IMR-90 (cell line): Measurements from ENCODE around the gene ACOXL. TPM values are rescaled to one million over a fixed set of nuclear protein-coding genes. Genes with fewer than 3 reads are reported as not detected.

Source experiments
- ATAC-seq: fragments of 200-7000 bp; cut with Tn5 transposase; 2 replicates; pipeline ENCODE4 v1.9.1; 2020; ENCODE audit warnings: low read depth, mild to moderate bottlenecking, moderate library complexity
- BruUV-seq: library from RNA; stranded (reverse); fragments of 400-500 nt; replicated peaks from 2 replicates; lab custom pipeline; 2021; lab: Mats Ljungman, UMichigan
- CTCF ChIA-PET: fragments of 300-600 bp; formaldehyde crosslinking; extraction: SDS; loops from one replicate; lab custom pipeline; 2021; ENCODE audit warnings: antibody characterized with exemption; lab: Yijun Ruan, JAX
- POLR2A ChIA-PET: fragments of 300-600 bp; sonication (Branson Sonifier 250); formaldehyde crosslinking; loops from one replicate; lab custom pipeline; 2022; ENCODE audit warnings: antibody characterized with exemption; ENCODE audit not compliant: unreplicated experiment; lab: Charles Lee
- DNase-seq: peaks from one replicate; pipeline ENCODE4 v3.0.0; 2013
- H2AFZ ChIP-seq: replicated peaks from 2 replicates; pipeline ENCODE3; 2013; ENCODE audit warnings: low read length, mild to moderate bottlenecking; ENCODE audit not compliant: poor library complexity
- H2AK5ac ChIP-seq: 2 replicates; pipeline ENCODE4 v1.6.1; 2013; ENCODE audit warnings: low read depth, low read length, inconsistent platforms
- H2AK9ac ChIP-seq: replicated peaks from 2 replicates; pipeline ENCODE3; 2013; ENCODE audit warnings: mild to moderate bottlenecking, low read depth, low read length, moderate library complexity; ENCODE audit not compliant: poor library complexity
- H2BK120ac ChIP-seq: 2 replicates; pipeline ENCODE4 v1.6.1; 2013; ENCODE audit warnings: low read depth, low read length, inconsistent platforms
- H2BK15ac ChIP-seq: 3 replicates; pipeline ENCODE4 v1.6.1; 2013; ENCODE audit warnings: low read depth, low read length, inconsistent platforms
- H2BK20ac ChIP-seq: 2 replicates; pipeline ENCODE4 v1.6.1; 2013; ENCODE audit warnings: low read depth, mild to moderate bottlenecking, inconsistent platforms, low read length, moderate library complexity
- H2BK5ac ChIP-seq: 2 replicates; pipeline ENCODE4 v1.6.1; 2013; ENCODE audit warnings: mild to moderate bottlenecking, low read depth, low read length, inconsistent platforms; ENCODE audit not compliant: poor library complexity, severe bottlenecking
- H3K14ac ChIP-seq: replicated peaks from 2 replicates; pipeline ENCODE4 v1.6.1; 2013; ENCODE audit warnings: low read depth, low read length, inconsistent platforms
- H3K18ac ChIP-seq: 2 replicates; pipeline ENCODE4 v1.6.1; 2013; ENCODE audit warnings: low read depth, low read length, control low read depth
- H3K23ac ChIP-seq: 2 replicates; pipeline ENCODE4 v1.6.1; 2013; ENCODE audit warnings: low read depth, low read length, inconsistent platforms
- H3K27ac ChIP-seq: 2 replicates; pipeline ENCODE4 v1.5.1; 2013; ENCODE audit warnings: mild to moderate bottlenecking, control low read depth, low read length; ENCODE audit not compliant: insufficient read depth
- H3K27me3 ChIP-seq: 2 replicates; pipeline ENCODE4 v1.6.1; 2013; ENCODE audit warnings: low read length; ENCODE audit not compliant: control insufficient read depth, insufficient read depth
- H3K36me3 ChIP-seq: 2 replicates; pipeline ENCODE4 v1.6.1; 2013; ENCODE audit warnings: low read length, mixed read lengths; ENCODE audit not compliant: control insufficient read depth, insufficient read depth
- H3K4ac ChIP-seq: 2 replicates; pipeline ENCODE4 v1.6.1; 2013; ENCODE audit warnings: low read depth, low read length, inconsistent platforms
- H3K4me1 ChIP-seq: 2 replicates; pipeline ENCODE4 v1.6.1; 2013; ENCODE audit warnings: low read length, mixed read lengths; ENCODE audit not compliant: control insufficient read depth, insufficient read depth
- H3K4me2 ChIP-seq: 2 replicates; pipeline ENCODE4 v1.6.1; 2013; ENCODE audit warnings: low read depth, mild to moderate bottlenecking, control low read depth, low read length, moderate library complexity
- H3K4me3 ChIP-seq: 2 replicates; pipeline ENCODE4 v1.5.1; 2013; ENCODE audit warnings: low read depth, mild to moderate bottlenecking, control low read depth, low read length, moderate library complexity; ENCODE audit not compliant: insufficient read depth
- H3K56ac ChIP-seq: 2 replicates; pipeline ENCODE4 v1.6.1; 2013; ENCODE audit warnings: low read length, inconsistent platforms; ENCODE audit not compliant: insufficient read depth; ENCODE audit errors: extremely low read depth
- H3K79me1 ChIP-seq, 2 experiments: 2 replicates each; pipeline ENCODE4 v1.6.1; 2013; ENCODE audit warnings: low read length in 2 of 2, inconsistent platforms in 1 of 2, low read depth in 1 of 2
- H3K9ac ChIP-seq: 2 replicates; pipeline ENCODE4 v1.6.1; 2013; ENCODE audit warnings: low read depth, low read length, control low read depth
- H3K9me1 ChIP-seq: 2 replicates; pipeline ENCODE4 v1.6.1; 2013; ENCODE audit warnings: low read length, inconsistent platforms; ENCODE audit not compliant: insufficient read depth
- H3K9me3 ChIP-seq: 2 replicates; pipeline ENCODE4 v1.6.1; 2013; ENCODE audit warnings: low read length; ENCODE audit not compliant: control insufficient read depth, insufficient read depth
- H4K20me1 ChIP-seq: 2 replicates; pipeline ENCODE4 v1.6.1; 2013; ENCODE audit warnings: low read length, inconsistent platforms; ENCODE audit not compliant: insufficient read depth
- H4K5ac ChIP-seq: 2 replicates; pipeline ENCODE4 v1.6.1; 2013; ENCODE audit warnings: mild to moderate bottlenecking, low read depth, low read length, control low read depth
- H4K8ac ChIP-seq, 2 experiments: 2 replicates each; pipeline ENCODE4 v1.6.1; 2013; ENCODE audit warnings: low read depth in 2 of 2, low read length in 2 of 2, control low read depth in 1 of 2, inconsistent platforms in 1 of 2
- H4K91ac ChIP-seq: 2 replicates; pipeline ENCODE4 v1.6.1; 2013; ENCODE audit warnings: low read depth, low read length, inconsistent platforms; ENCODE audit not compliant: insufficient read depth
- BHLHE40 ChIP-seq: fragments of 150-350 bp; IDR thresholded peaks from 2 replicates; pipeline ENCODE4 v1.6.1; 2016; ENCODE audit warnings: mild to moderate bottlenecking, low read depth, low read length
- CHD1 ChIP-seq: IDR thresholded peaks from 2 replicates; pipeline ENCODE4 v1.6.1; 2012; ENCODE audit warnings: low read depth, low read length, improper control_type of control experiment
- FOS ChIP-seq: fragments of 150-350 bp; IDR thresholded peaks from 2 replicates; pipeline ENCODE4 v1.6.1; 2016; ENCODE audit warnings: low read depth, low read length
- RCOR1 ChIP-seq: IDR thresholded peaks from 2 replicates; pipeline ENCODE4 v1.6.1; 2012; ENCODE audit warnings: mild to moderate bottlenecking, low read length, improper control_type of control experiment; ENCODE audit not compliant: insufficient replicate concordance
- SMC3 ChIP-seq: fragments of 150-350 bp; IDR thresholded peaks from 2 replicates; pipeline ENCODE4 v1.6.1; 2016; ENCODE audit warnings: low read depth, mild to moderate bottlenecking, antibody characterized with exemption, low read length, moderate library complexity
- WGBS, 2 experiments: methylation state at CpG; one replicate each; pipeline versions ENCODE4 v1.1.5 to v1.1.7; 2013; ENCODE audit warnings: missing lambda C conversion rate in 2 of 2; ENCODE audit not compliant: insufficient read length in 1 of 2; ENCODE audit errors: extremely low coverage in 2 of 2; 5-methylcytosine and 5-hydroxymethylcytosine counted together
- dilution Hi-C: fragments of 300-500 bp; cut with HindIII; formaldehyde crosslinking; loops from one replicate; pipeline ENCODE4 v1.14.3; 2018; ENCODE audit warnings: low sequenced_read_pairs; ENCODE audit not compliant: unreplicated experiment
- in situ Hi-C: fragments of 300-500 bp; cut with MboI; formaldehyde crosslinking; loops from 3 replicates; pipeline ENCODE4 v1.14.3; 2019; ENCODE audit warnings: low sequenced_read_pairs, inconsistent platforms, mixed read lengths
- intact Hi-C: fragments of 100-400 bp; cut with micrococcal nuclease; formaldehyde crosslinking; loops from 2 replicates; pipeline ENCODE4 v1.10.0; 2022
- polyA plus RNA-seq, 3 experiments: library from polyadenylated mRNA; depleted of rRNA; stranded (reverse); fragments of >200 nt; gene quantifications; 2 replicates each; pipeline ENCODE4 v1.2.3, GENCODE V29; 2012; ENCODE audit warnings: low replicate concordance in 1 of 3
- total RNA-seq: library from RNA; depleted of rRNA; stranded (reverse); fragments of >200 nt; gene quantifications from 2 replicates; pipeline ENCODE4 v1.2.3, GENCODE V29; 2012

The ACOXL gene
- total and polyA plus RNA-seq, 2 of the 4 experiments (the other 2 are of a cell fraction), result not detected

- CTCF ChIA-PET, result no interaction called here
- peaks cover 23% of the 10 kb centered on the region for H4K20me1 ChIP-seq
- H3K9me3 ChIP-seq, result no peaks in the 10 kb centered on the region
- no peak overlapping the region for H4K91ac ChIP-seq
- POLR2A ChIA-PET, result no interaction called here
- H3K36me3 ChIP-seq, result peaks cover 17% of the 10 kb centered on the region; the same call in 1 of the 2 replicates
- peaks cover 13% of the 10 kb centered on the region; the same call in 1 of the 2 replicates for H3K9me1 ChIP-seq
- no peak overlapping the region for H2BK5ac ChIP-seq
- intact Hi-C loops, result no loop called here
- no peak overlapping the region for H2BK120ac ChIP-seq
- no peak overlapping the region for H3K9ac ChIP-seq
- TF ChIP-seq SMC3 (no peak), CHD1 (no peak), RCOR1 (no peak), BHLHE40 (no peak), FOS (no peak)
- WGBS, 2 experiments, result no CpG with 5 or more reads among the region's 2 CpGs
- H2AK9ac ChIP-seq, result no peak overlapping the region
- no peak for ATAC-seq
- no peak overlapping the region for H3K4me3 ChIP-seq
- no peak overlapping the region for H2BK20ac ChIP-seq
- H3K4me2 ChIP-seq, result no peak overlapping the region
- in situ Hi-C loops, result no loop called here
- no peak overlapping the region for H3K27ac ChIP-seq
- H3K4ac ChIP-seq, result no peak overlapping the region
- no peak overlapping the region for H4K8ac ChIP-seq
- no peak overlapping the region for H2AFZ ChIP-seq
- H3K4me1 ChIP-seq, result peaks cover 12% of the 10 kb centered on the region
- dilution Hi-C loops, result no loop called here
- H2AK5ac ChIP-seq, result no peak overlapping the region
- DNase-seq, result no peak
- no peaks in the 10 kb centered on the region for H3K79me1 ChIP-seq
- no TSS peak for BruUV-seq
- no peak overlapping the region for H4K5ac ChIP-seq
- no peak overlapping the region for H3K23ac ChIP-seq
- H3K27me3 ChIP-seq, result peaks cover 7% of the 10 kb centered on the region
- H2BK15ac ChIP-seq, result no peak overlapping the region
- H3K14ac ChIP-seq, result no peak overlapping the region
- no peak overlapping the region for H3K18ac ChIP-seq
- H3K56ac ChIP-seq, result no peak overlapping the region
These were observed 425.4 kb downstream of the ACOXL start for GRCh38 chr2:111157798-111158197.
